Brain pericyte (primary cell): ENCODE results near the gene INKA2.

Source experiments
- DNase-seq: peaks from one replicate; pipeline ENCODE4 v3.0.0-alpha.2; 2012; ENCODE audit warnings: low read depth, low spot score

INKA2 gene

DNA sequence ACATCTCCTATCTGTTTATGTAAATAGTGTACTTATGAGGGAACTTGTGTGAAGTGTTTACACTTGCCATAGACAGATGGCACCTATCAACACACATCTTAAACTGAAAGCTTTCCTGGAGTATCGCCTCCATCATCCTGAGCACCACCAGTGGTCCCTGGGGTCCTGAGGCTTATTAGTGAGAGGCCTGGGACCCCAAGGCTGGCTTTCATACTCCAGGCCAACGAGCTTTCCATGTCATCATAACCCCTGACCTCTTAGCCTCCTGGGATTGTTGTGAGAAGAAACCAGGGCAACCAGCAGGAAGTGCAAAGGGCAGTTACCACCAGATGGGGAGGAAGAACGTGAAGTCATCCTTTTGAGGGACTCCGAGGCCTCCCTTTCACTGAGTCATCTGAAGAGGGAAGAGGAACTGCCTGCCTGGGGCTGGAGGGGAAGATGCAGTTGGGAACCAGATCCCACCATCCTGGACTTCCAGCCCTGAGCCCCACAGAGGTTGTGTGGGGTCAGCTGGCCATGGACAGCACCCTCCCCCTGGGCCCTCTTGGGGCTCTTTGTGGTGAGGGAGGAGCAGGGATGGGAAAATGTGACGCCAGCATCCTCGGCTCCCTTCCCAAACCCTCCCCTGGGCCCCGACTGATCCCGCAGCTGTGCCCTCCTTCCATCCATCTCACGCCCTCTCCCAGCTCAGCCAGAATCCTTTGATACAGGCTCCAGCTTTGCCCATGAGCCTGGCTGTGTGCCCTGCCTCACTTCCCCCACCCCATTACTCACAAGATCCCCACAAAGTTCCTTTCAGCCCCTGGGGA, 5.8 kb downstream of the INKA2 start:
- DNase-seq: peak; percentile 90

DNA sequence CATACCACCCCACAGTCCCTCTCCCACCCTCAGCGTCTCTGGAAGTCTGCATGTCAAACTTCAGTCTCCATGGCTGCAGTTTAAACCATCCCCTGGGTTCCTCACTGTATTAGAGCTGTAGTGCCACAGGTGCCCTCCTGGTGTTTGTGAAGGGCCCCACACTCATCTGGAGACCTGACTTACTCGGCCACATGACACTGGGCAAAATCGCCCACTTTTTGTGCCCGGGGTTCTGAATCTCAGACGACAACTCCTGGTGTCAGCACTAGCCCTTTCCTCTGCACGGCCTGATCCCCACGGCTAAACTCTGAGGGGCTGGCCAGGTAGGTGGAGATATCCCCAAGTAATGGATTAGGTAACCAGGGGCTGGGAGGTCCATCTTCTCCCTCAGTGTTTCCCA, 6.5 kb downstream of the INKA2 start:
- DNase-seq: no peak

DNA sequence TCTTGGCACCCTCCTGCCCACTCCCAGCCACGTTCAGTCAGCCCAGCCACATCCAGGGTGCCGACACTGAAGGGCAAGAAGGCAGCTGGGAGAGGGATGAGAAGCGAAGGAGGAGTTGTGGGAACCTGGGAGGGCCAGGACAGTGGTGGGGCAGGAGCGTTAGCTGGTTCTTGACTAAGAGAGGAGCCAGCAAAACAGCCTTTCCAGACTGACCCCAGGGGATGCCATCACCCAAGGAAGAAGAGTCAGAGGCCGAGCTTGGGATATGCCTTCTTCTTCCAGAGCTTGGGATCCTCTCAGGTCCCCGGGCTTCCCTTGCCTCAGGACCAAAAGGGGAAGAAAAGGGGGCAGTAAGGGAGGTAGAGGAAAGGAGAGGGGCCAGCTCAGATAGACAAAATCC, 7.2 kb downstream of the INKA2 start:
- no peak for DNase-seq

DNA sequence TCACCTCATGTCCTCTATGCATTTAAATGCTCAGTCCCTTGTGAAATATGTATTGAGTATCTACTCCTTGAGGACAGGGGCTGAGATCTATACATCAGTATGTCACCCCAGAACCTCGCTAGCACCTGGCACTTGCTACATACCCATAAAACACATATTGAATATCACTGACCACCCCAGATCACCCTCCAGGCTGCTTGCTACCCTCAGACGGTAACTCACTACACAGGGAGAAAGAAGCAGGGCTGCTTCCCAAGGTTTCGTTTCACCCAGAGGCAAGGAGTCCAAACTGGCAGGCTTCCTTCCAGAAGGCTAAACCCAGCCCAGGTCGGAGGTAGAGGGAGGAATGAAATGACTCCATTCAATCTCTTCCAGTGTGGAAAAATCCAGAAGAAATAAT, 8.5 kb downstream of the INKA2 start:
- no peak for DNase-seq

DNA sequence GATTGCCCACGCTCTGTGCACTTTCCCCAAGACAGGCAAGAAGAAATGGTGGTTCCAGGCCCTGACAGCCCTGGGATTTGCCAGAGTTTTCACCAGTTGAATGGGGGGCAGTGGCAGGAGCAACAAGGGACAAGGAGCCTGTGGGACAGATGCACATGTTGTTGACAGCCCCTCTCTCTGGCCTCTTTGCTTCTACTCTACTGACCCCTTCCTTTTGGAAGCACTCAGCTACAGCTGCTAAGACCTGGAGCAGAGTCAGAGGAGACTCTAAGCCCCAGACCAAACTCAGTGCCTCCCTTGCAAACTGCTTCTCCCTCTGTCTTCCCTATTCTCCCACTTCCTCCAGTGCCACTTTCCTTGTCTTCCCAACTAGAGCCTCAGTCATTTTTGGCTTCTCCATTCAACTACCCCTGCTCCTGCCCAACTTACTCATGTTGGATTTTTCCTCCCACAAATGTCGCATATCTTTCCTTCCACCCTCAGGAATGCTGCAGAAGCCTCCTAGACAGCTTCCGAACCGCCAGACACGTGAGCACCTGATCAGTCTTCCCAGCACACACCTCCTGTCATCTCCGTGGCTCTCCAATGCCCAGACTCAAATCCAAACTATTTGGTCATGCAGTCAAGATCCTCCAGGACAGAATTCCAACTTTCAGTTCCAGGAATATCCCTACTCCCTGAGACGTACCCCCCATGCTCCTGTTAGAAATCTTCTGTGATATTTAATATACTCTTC, 9.1 kb downstream of the INKA2 start:
- no peak for DNase-seq

DNA sequence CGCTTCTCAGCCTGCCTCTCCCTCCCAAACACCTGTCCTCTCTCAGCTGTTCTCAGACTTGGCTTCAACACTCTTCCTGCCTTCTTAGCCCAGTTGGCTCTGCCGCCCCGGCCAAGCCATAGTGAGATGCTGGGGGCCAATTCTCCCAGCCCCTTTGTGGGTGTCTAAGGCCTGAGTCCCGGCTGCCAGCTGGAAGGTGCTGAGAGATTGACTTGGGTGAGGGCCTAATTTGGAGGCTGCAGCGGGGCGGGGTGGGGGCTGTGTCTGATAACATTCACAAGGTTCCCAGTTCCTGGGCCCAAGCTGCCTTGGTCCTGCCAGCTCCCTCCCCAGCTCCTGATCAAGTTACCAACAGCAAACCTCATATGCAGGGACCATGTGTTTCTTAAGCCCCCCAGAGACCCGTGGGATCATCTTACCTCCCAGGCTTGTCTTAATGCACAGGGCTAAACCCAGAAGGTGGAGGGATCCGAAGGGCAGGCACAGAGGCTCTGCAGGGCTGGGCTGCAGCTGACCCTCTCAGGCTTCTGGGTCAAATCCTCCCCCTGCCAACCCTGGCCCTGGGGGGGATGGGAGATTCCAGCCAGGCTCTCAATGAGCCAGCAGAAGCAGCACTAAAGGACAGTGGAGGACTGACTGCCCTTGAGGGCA, 9.8 kb downstream of the INKA2 start:
- DNase-seq: no peak

DNA sequence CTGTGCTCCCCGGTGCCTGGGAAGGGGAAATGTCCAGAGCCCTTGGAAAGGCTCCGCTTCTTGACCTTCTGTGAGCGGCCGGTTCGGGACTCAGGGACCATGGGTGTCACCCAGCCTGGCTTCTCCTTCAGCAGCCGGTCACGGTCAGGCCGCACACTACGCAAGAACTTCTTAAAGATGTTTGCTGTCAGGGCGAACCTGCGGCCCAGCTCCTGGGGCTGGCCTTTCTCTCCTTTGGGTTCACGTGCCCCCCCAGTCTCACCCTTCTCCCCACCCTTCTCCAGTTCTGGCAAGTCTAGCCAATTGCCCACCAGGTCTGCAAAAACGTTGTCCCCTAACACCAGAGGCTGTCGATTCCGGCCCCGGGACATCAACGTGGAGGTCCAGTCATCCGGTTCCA, 12.1 kb downstream of the INKA2 start:
- DNase-seq: no peak

DNA sequence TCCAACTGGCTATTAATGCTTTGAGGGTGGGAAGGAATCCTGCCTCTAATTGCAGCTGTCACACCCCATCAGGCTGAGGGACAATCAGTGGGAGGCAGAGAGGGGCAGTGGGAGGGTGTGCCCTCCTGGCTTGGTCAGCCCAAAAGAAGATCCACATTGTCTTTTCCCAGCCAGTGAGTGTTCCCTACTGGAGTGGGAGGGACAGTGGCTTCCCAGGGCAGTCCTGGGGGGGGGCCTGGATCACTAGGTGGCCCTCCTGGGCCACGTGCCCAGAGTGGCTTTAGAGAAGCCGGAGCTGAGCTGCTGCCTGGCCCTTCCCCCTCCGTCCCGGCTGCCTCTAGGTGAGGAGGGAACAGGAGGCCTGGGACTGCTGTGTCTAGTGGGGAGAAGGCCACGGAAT, 14.0 kb downstream of the INKA2 start:
- no peak for DNase-seq

DNA sequence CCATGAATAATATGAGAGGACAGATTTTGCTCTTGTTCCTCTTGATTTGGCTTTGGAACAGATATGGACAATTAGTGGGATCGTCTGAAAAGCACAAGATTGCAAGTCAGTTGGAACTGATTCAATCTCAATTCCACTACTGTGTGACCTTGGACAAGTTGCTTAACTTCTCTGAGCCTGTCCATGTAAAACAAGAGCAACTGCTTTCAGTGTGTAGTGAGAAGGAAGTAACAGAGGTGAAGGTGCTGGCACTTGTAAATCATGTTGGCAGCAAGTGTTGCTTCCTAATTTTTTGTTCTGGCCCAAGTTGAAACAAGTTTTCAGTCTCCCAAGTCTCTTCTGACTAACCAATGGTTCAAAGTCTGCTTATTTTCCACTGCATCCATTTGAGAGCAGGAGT, 15.3 kb downstream of the INKA2 start:
- DNase-seq: no peak

DNA sequence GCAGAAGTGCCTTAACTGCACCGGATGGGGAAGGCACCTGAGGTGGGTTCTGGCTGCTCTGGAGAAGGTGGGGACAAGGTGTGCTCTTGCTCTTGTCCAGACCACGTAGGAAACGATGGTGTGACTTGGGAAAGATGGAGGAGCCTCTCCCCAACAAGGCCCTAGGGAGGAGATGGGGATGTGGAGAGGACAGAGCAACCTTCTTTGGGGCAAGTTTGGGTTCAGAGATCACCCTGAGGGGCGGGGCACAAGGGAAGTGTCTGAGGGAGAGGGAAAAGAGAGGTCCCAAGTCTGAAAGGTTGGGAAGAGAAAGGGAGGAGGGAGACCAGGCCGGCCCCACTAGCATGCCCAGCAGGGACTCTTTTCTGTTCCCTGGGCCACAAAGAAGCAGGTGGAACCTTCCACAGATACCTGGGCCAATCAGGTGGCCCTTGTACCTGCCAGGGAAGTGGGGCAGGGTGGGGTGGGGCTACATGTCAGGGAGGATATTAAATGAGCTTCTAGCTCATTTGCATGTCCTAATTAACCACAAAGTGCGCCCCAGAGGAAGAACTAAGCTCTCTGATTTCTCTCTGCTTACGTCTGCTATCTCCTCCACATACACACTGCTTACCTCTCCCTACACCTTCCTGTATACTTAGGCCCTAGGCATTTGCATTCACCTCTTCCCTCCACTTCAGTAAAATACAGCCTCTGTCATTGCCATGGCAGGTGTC, 15.9 kb downstream of the INKA2 start:
- no peak for DNase-seq

DNA sequence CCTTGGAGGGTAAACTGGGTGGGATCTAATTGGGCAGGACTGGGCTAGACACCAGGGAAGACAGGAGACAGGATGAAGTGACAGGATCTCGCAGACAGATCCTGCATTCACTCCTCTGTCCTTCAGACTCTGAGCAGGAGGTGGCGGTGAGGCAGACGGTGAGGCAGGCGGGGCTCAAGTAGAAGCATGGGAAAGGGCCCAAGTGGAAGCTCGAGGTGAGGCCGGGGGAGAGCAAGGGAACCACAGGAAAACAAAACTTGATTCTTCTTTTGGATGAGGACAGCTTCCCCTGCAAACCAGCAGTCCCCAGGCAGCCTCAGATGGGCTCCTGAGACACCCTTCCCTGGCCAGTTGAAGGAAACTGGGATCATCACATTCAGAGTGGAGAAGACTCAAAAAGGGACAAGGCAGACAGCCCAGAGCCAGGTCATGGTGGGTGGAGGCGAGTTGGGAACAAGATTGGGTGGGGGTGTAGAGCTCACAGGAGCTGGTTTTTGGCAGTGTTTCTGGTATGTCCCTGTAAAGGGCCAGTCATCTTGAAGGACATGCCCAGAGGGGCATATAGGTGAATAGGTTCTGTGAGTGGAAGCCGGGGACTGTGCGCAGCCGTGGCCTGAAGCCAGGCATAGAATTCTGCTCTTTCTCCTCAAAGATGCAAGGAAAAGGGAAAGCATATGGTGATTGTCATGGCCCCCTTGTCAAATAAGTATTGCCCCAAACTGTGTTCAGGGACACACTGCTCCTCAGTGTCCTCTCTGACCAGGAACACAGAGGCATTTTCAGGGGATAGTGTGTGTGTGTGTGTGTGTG, 18.0 kb downstream of the INKA2 start:
- DNase-seq: no peak

DNA sequence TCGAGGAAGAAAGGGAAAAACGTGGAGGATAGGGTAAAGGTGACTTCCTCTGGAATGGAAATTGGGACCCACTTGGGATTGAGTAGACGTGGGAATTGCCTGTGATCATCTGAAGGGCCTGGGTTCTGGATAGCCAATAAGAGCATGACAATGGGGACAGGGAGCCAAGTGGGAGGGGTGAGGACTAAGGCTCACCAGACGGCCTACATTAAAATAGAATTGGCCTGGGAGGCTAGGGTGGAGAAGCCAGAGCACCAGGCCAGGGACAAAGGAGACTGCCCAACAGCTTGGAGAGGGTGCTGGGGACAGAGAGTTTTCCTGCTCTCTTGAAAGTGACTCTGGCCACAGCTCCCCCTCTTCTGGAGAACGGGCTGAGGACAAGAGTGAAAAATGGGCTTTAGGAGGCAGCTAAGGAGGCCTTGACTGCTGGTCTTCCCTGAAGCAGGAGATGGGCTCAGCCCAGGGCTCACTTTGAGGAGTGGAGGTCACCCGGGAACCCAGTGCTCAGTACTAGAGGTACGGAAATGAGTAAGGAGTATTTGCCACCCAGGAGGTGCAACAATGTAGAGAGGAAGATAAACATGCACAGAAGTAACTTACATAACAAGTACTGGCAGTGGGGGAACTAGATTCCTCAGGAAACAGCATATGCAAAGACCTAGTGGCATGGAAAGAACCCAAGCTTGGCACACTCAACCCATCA, 18.8 kb downstream of the INKA2 start:
- no peak for DNase-seq

DNA sequence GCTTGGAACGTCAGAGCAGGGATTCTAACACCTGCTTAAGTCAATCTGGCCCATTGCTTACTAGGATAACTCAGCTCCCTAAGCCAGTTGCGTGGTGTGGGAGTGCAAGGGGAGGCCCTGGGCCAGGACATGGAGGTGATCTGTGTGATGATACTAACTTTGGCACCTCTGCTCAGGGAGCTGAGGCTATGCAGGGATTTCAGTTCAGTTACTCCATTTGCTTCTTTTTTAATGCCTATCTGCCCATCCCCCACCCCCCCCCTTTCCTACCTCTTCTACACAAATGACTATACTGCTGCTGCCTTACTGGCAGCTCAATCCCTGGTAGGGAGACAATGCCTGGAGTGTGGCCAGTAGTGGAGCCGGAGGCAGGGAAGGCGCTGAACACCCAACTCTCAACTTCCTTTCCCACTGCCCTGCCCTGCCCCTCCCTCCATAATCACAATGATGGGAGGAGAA, 19.5 kb downstream of the INKA2 start:
- no peak for DNase-seq

DNA sequence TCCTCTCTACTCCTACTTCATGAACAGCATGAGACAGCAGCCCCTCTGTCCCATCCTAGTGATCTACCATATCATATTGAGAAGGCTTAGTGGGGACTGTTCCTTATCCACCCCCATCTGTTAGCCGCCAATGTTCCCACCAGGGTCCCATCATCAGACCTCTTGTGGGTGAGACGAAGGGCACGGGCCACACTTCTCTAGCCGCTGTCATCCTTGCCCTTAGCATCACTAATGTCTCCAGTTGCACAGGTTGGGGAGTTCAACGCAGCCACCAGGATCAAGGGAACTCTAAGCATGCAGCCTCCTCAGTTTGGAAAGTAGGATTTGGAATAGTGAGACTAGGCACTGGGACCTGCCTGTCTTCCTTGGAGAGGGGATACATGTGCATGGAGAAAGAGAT, 20.1 kb downstream of the INKA2 start:
- DNase-seq: no peak

DNA sequence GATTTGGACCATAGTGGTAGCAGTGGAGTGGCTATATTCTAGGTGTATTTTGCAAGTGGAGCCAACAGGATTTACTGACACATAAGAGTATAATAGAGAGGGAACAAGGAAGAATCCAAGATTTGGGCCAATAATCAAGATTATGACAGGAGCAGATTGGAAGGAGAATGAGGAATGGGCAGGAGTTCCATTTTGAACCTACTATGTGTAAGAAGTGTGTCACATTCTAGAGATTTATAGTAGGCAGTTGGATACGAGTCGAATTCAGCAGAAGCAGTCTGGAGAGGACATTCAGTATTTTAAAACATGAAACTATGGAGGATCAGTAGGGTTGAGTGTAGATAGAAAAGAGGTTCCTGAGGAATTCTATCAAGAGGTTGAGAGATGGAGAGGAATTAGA, 21.7 kb downstream of the INKA2 start:
- no peak for DNase-seq

DNA sequence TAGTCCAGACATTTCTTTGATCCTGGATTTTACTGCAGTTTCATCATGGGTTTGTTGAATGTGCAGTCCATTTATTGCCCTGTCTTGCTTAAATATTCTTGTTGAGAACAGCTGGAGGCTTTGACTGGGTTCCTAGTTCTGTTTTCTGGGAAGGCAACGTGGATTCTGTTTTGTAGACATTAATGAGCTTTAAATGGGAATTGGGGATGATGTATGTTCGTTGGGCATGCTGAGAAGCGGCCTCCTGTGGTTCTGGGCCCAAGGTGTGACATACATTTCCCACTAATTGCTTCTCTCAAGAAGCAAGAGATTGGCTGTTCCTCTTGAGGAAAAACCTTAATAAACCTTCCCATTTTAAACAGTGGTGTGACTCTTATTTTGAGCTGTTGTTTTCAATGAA, 22.9 kb downstream of the INKA2 start:
- no peak for DNase-seq

DNA sequence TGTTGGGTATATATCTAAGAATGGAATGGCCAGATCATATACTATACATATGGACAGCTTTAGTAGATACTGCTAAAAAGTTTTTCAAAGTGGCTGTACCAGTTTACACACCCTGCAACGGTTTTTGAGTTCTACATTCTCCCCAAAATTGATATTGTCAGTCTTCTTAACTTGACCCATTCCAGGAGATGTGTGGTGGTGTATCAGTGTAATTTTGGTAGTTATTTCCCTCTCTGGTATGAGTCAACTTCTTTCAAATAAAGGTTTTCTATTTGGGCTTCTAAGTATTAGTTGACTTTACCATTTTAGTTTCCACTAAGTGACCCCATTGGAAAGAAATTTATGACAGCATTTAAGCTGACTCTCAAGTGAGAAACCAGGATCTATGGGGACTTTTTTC, 29.2 kb downstream of the INKA2 start:
- DNase-seq: no peak

DNA sequence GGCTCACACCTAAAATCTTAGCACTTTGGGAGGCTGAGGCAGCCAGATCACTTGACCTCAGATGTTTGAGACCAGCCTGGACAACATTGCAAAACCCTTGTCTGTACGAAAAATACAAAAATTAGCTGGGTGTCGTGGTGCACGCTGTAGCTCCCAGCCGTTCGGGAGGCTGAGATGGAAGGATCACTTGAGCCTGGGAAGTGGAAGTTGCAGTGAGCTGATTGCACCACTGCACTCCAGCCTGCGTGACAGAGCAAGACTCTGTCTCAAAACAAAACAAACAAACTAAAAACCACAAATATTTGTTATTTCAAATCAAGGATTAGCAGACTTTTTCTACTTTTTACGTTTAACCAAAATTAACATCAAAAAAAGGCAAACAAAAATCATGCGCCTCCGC, 31.3 kb downstream of the INKA2 start:
- DNase-seq: no peak

DNA sequence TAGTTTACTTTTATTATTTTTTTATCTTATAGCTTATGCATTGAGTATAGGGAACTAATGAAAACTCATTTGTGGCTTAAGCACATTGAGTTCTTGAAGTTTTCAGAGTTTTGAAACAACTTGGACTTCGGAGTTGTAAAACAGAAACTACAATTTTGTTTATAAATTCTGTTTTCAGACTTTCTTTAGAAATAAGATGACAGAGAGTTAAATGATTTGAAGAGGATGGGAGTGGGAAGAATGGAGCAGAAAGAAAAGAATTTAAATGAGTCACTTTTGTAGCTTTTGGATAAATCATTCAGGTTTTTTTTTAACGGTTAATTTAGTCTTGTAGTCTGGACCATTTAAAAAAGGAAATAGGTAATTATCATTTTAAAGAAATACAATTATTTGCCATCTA, 32.3 kb downstream of the INKA2 start:
- DNase-seq: no peak

DNA sequence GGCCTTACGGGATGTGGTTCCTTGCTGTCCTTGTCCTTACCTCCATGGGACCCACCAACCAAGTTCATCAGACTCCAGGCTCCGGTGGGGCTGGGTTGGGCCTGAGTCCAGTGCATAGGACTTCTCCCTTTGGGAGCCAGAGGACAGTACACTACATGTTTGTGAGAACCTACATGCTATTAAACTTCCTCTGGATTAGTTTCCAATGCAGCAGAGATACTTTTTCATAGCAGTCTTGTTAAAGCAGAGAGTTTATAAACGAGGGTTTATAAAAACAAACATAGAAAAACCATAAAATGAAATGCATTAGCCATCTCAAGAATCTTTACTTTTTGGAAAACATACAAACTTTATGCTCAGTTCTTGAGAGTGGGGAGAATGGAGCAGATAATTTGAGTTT, 33.4 kb downstream of the INKA2 start:
- no peak for DNase-seq

DNA sequence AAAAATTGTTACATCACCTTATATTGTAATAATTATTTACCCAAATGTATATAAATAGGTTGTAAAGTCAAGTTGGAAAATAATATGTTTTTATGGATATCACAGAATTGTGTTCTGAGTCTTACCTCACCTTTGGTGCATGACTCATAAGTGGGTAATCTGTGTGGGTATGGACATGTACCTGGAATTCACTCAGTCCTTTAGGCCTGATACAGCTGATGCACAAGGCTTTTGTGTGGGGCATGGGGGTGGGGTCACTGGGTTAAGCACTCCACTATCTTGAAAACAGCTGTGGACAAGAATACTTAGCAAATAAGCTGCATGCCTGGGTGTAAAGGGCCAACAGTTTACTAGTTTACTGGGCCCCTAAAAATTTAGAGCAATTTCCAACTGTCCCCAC, 34.4 kb downstream of the INKA2 start:
- no peak for DNase-seq
